IMR-90 (cell line): ENCODE results near the gene NCAM1. TPM values are rescaled to one million over a fixed set of nuclear protein-coding genes. Genes with fewer than 3 reads are reported as not detected.
"Not testable (repeated sequence)": the region's sequence is repeated elsewhere in the genome, so short reads cannot be mapped to it uniquely, and the experiment has no call there.

Source experiments
- ATAC-seq: fragments of 200-7000 bp; cut with Tn5 transposase; 2 replicates; pipeline ENCODE4 v1.9.1; 2020; ENCODE audit warnings: low read depth, mild to moderate bottlenecking, moderate library complexity
- BruUV-seq: library from RNA; stranded (reverse); fragments of 400-500 nt; replicated peaks from 2 replicates; lab custom pipeline; 2021; lab: Mats Ljungman, UMichigan
- CTCF ChIA-PET: fragments of 300-600 bp; formaldehyde crosslinking; extraction: SDS; loops from one replicate; lab custom pipeline; 2021; ENCODE audit warnings: antibody characterized with exemption; lab: Yijun Ruan, JAX
- POLR2A ChIA-PET: fragments of 300-600 bp; sonication (Branson Sonifier 250); formaldehyde crosslinking; loops from one replicate; lab custom pipeline; 2022; ENCODE audit warnings: antibody characterized with exemption; ENCODE audit not compliant: unreplicated experiment; lab: Charles Lee
- DNase-seq: peaks from one replicate; pipeline ENCODE4 v3.0.0; 2013
- H2AFZ ChIP-seq: replicated peaks from 2 replicates; pipeline ENCODE3; 2013; ENCODE audit warnings: low read length, mild to moderate bottlenecking; ENCODE audit not compliant: poor library complexity
- H2AK5ac ChIP-seq: 2 replicates; pipeline ENCODE4 v1.6.1; 2013; ENCODE audit warnings: low read depth, low read length, inconsistent platforms
- H2AK9ac ChIP-seq: replicated peaks from 2 replicates; pipeline ENCODE3; 2013; ENCODE audit warnings: mild to moderate bottlenecking, low read depth, low read length, moderate library complexity; ENCODE audit not compliant: poor library complexity
- H2BK120ac ChIP-seq: 2 replicates; pipeline ENCODE4 v1.6.1; 2013; ENCODE audit warnings: low read depth, low read length, inconsistent platforms
- H2BK15ac ChIP-seq: 3 replicates; pipeline ENCODE4 v1.6.1; 2013; ENCODE audit warnings: low read depth, low read length, inconsistent platforms
- H2BK20ac ChIP-seq: 2 replicates; pipeline ENCODE4 v1.6.1; 2013; ENCODE audit warnings: low read depth, mild to moderate bottlenecking, inconsistent platforms, low read length, moderate library complexity
- H2BK5ac ChIP-seq: 2 replicates; pipeline ENCODE4 v1.6.1; 2013; ENCODE audit warnings: mild to moderate bottlenecking, low read depth, low read length, inconsistent platforms; ENCODE audit not compliant: poor library complexity, severe bottlenecking
- H3K14ac ChIP-seq: replicated peaks from 2 replicates; pipeline ENCODE4 v1.6.1; 2013; ENCODE audit warnings: low read depth, low read length, inconsistent platforms
- H3K18ac ChIP-seq: 2 replicates; pipeline ENCODE4 v1.6.1; 2013; ENCODE audit warnings: low read depth, low read length, control low read depth
- H3K23ac ChIP-seq: 2 replicates; pipeline ENCODE4 v1.6.1; 2013; ENCODE audit warnings: low read depth, low read length, inconsistent platforms
- H3K27ac ChIP-seq: 2 replicates; pipeline ENCODE4 v1.5.1; 2013; ENCODE audit warnings: mild to moderate bottlenecking, control low read depth, low read length; ENCODE audit not compliant: insufficient read depth
- H3K27me3 ChIP-seq: 2 replicates; pipeline ENCODE4 v1.6.1; 2013; ENCODE audit warnings: low read length; ENCODE audit not compliant: control insufficient read depth, insufficient read depth
- H3K36me3 ChIP-seq: 2 replicates; pipeline ENCODE4 v1.6.1; 2013; ENCODE audit warnings: low read length, mixed read lengths; ENCODE audit not compliant: control insufficient read depth, insufficient read depth
- H3K4ac ChIP-seq: 2 replicates; pipeline ENCODE4 v1.6.1; 2013; ENCODE audit warnings: low read depth, low read length, inconsistent platforms
- H3K4me1 ChIP-seq: 2 replicates; pipeline ENCODE4 v1.6.1; 2013; ENCODE audit warnings: low read length, mixed read lengths; ENCODE audit not compliant: control insufficient read depth, insufficient read depth
- H3K4me2 ChIP-seq: 2 replicates; pipeline ENCODE4 v1.6.1; 2013; ENCODE audit warnings: low read depth, mild to moderate bottlenecking, control low read depth, low read length, moderate library complexity
- H3K4me3 ChIP-seq: 2 replicates; pipeline ENCODE4 v1.5.1; 2013; ENCODE audit warnings: low read depth, mild to moderate bottlenecking, control low read depth, low read length, moderate library complexity; ENCODE audit not compliant: insufficient read depth
- H3K56ac ChIP-seq: 2 replicates; pipeline ENCODE4 v1.6.1; 2013; ENCODE audit warnings: low read length, inconsistent platforms; ENCODE audit not compliant: insufficient read depth; ENCODE audit errors: extremely low read depth
- H3K79me1 ChIP-seq, 2 experiments: 2 replicates each; pipeline ENCODE4 v1.6.1; 2013; ENCODE audit warnings: low read length in 2 of 2, inconsistent platforms in 1 of 2, low read depth in 1 of 2
- H3K9ac ChIP-seq: 2 replicates; pipeline ENCODE4 v1.6.1; 2013; ENCODE audit warnings: low read depth, low read length, control low read depth
- H3K9me1 ChIP-seq: 2 replicates; pipeline ENCODE4 v1.6.1; 2013; ENCODE audit warnings: low read length, inconsistent platforms; ENCODE audit not compliant: insufficient read depth
- H3K9me3 ChIP-seq: 2 replicates; pipeline ENCODE4 v1.6.1; 2013; ENCODE audit warnings: low read length; ENCODE audit not compliant: control insufficient read depth, insufficient read depth
- H4K20me1 ChIP-seq: 2 replicates; pipeline ENCODE4 v1.6.1; 2013; ENCODE audit warnings: low read length, inconsistent platforms; ENCODE audit not compliant: insufficient read depth
- H4K5ac ChIP-seq: 2 replicates; pipeline ENCODE4 v1.6.1; 2013; ENCODE audit warnings: mild to moderate bottlenecking, low read depth, low read length, control low read depth
- H4K8ac ChIP-seq, 2 experiments: 2 replicates each; pipeline ENCODE4 v1.6.1; 2013; ENCODE audit warnings: low read depth in 2 of 2, low read length in 2 of 2, control low read depth in 1 of 2, inconsistent platforms in 1 of 2
- H4K91ac ChIP-seq: 2 replicates; pipeline ENCODE4 v1.6.1; 2013; ENCODE audit warnings: low read depth, low read length, inconsistent platforms; ENCODE audit not compliant: insufficient read depth
- BHLHE40 ChIP-seq: fragments of 150-350 bp; IDR thresholded peaks from 2 replicates; pipeline ENCODE4 v1.6.1; 2016; ENCODE audit warnings: mild to moderate bottlenecking, low read depth, low read length
- CHD1 ChIP-seq: IDR thresholded peaks from 2 replicates; pipeline ENCODE4 v1.6.1; 2012; ENCODE audit warnings: low read depth, low read length, improper control_type of control experiment
- FOS ChIP-seq: fragments of 150-350 bp; IDR thresholded peaks from 2 replicates; pipeline ENCODE4 v1.6.1; 2016; ENCODE audit warnings: low read depth, low read length
- MAFK ChIP-seq: IDR thresholded peaks from 2 replicates; pipeline ENCODE4 v1.6.1; 2012; ENCODE audit warnings: low read depth, low read length, improper control_type of control experiment
- MAZ ChIP-seq: IDR thresholded peaks from 2 replicates; pipeline ENCODE4 v1.6.1; 2012; ENCODE audit warnings: low read depth, mild to moderate bottlenecking, low read length, improper control_type of control experiment, moderate library complexity, borderline replicate concordance
- MXI1 ChIP-seq: IDR thresholded peaks from 2 replicates; pipeline ENCODE4 v1.6.1; 2012; ENCODE audit warnings: low read depth, mild to moderate bottlenecking, low read length, moderate library complexity, borderline replicate concordance
- POLR2A ChIP-seq: IDR thresholded peaks from 2 replicates; pipeline ENCODE4 v1.6.1; 2012; ENCODE audit warnings: mild to moderate bottlenecking, low read depth, low read length
- RAD21 ChIP-seq: IDR thresholded peaks from 2 replicates; pipeline ENCODE4 v1.6.1; 2012; ENCODE audit warnings: low read length, improper control_type of control experiment
- RCOR1 ChIP-seq: IDR thresholded peaks from 2 replicates; pipeline ENCODE4 v1.6.1; 2012; ENCODE audit warnings: mild to moderate bottlenecking, low read length, improper control_type of control experiment; ENCODE audit not compliant: insufficient replicate concordance
- SMC3 ChIP-seq: fragments of 150-350 bp; IDR thresholded peaks from 2 replicates; pipeline ENCODE4 v1.6.1; 2016; ENCODE audit warnings: low read depth, mild to moderate bottlenecking, antibody characterized with exemption, low read length, moderate library complexity
- WGBS, 2 experiments: methylation state at CpG; one replicate each; pipeline versions ENCODE4 v1.1.5 to v1.1.7; 2013; ENCODE audit warnings: missing lambda C conversion rate in 2 of 2; ENCODE audit not compliant: insufficient read length in 1 of 2; ENCODE audit errors: extremely low coverage in 2 of 2; 5-methylcytosine and 5-hydroxymethylcytosine counted together
- dilution Hi-C: fragments of 300-500 bp; cut with HindIII; formaldehyde crosslinking; loops from one replicate; pipeline ENCODE4 v1.14.3; 2018; ENCODE audit warnings: low sequenced_read_pairs; ENCODE audit not compliant: unreplicated experiment
- in situ Hi-C: fragments of 300-500 bp; cut with MboI; formaldehyde crosslinking; loops from 3 replicates; pipeline ENCODE4 v1.14.3; 2019; ENCODE audit warnings: low sequenced_read_pairs, inconsistent platforms, mixed read lengths
- intact Hi-C: fragments of 100-400 bp; cut with micrococcal nuclease; formaldehyde crosslinking; loops from 2 replicates; pipeline ENCODE4 v1.10.0; 2022
- polyA plus RNA-seq, 3 experiments: library from polyadenylated mRNA; depleted of rRNA; stranded (reverse); fragments of >200 nt; gene quantifications; 2 replicates each; pipeline ENCODE4 v1.2.3, GENCODE V29; 2012; ENCODE audit warnings: low replicate concordance in 1 of 3
- total RNA-seq: library from RNA; depleted of rRNA; stranded (reverse); fragments of >200 nt; gene quantifications from 2 replicates; pipeline ENCODE4 v1.2.3, GENCODE V29; 2012

The NCAM1 gene
- total and polyA plus RNA-seq, 2 of the 4 experiments (the other 2 are of a cell fraction): 0.09 to 0.18 TPM

DNA sequence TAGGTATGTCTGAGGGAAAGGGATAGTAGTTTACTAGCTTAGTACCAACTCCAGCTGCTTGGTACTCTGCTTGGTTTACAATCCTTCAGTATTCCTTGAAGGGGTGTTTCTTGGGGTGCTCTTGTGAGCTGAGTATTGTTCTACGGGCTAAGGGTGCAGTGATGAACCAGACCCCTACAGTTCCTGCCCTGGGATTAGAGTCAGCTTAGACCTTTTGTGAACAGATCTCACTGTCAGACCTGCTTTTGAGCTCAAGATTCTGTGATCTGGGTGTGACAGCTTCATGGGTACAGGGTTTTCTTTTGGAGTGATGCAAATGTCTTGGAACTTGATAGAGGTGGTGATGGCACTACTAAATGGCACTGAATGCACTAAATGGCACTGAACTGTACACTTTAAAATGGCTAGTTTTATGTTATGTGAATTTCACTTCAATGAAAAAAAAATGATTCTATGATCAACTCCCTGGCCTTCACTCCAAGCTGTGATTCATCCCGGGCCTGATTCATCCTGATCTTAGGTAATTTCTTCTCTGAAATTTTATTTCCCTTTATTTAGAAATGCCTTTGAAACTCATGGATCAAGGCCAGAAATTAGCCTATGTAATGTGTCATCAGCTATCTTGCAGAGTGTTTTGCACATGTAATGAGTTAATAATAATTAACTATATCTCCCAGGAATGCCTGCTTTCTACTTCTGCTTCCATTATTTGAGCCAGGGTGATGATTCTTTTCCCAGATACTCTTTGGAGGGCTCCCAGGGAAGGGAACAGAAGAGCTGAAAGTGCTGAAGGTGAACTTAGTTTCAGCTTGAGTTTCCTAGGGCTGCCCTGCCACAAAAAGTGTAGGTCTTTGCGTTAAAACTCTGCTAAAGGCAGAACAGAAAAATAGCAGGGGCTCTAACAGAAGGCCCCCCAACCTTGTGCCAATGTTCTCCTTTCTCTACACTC, 87.9 kb downstream of the NCAM1 start:
- DNase-seq (no peak), ATAC-seq (no peak)
- Histone ChIP-seq H3K23ac (no peak overlapping the region), H2BK5ac (no peak overlapping the region), H3K9me1 (no peaks in the 10 kb centered on the region), H3K27ac (no peak overlapping the region), H3K4me2 (no peak overlapping the region), H3K18ac (no peak overlapping the region), H3K14ac (no peak overlapping the region), H3K4me3 (no peak overlapping the region), H4K5ac (no peak overlapping the region), H4K91ac (no peak overlapping the region), H3K79me1 (no peaks in the 10 kb centered on the region), H2AK5ac (no peak overlapping the region), H2BK20ac (no peak overlapping the region), H3K9me3 (peaks cover 10% of the 10 kb centered on the region), H4K8ac (no peak overlapping the region), H2AK9ac (no peak overlapping the region), H2AFZ (no peak overlapping the region), H2BK120ac (no peak overlapping the region), H3K4me1 (no peaks in the 10 kb centered on the region), H3K4ac (no peak overlapping the region), H2BK15ac (no peak overlapping the region), H3K27me3 (no peaks in the 10 kb centered on the region), H3K56ac (no peak overlapping the region), H3K9ac (no peak overlapping the region), H3K36me3 (no peaks in the 10 kb centered on the region), H4K20me1 (no peaks in the 10 kb centered on the region)
- CTCF ChIA-PET: no interaction called here
- WGBS, 2 experiments: no CpG with 5 or more reads among the region's 3 CpGs
- TF ChIP-seq SMC3: no peak
- TF ChIP-seq MAZ: no peak
- no peak for TF ChIP-seq RCOR1
- TF ChIP-seq CHD1: no peak
- TF ChIP-seq RAD21: no peak
- no peak for TF ChIP-seq POLR2A
- no peak for TF ChIP-seq FOS
- TF ChIP-seq BHLHE40: no peak
- TF ChIP-seq MAFK: no peak
- no peak for TF ChIP-seq MXI1
- dilution Hi-C loops: no loop called here
- no TSS peak for BruUV-seq
- POLR2A ChIA-PET: no interaction called here
- intact Hi-C loops: no loop called here
- in situ Hi-C loops: no loop called here

DNA sequence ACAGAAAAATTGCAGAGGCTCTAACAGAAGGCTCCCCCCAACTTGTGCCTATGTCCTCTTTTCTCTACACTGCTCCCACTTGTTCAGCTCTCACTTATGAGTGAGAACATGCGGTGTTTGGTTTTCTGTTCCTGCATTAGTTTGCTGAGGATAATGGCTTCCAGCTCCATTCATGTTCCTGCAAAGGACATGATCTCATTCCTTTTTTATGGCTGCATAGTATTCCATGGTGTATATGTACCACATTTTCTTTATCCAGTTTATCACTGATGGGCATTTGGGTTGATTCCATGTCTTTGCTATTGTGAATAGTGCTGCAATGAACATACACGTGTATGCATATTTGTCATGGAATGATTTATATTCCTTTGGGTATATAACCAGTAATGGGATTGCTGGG, 91.8 kb downstream of the NCAM1 start:
- H3K14ac ChIP-seq, H2BK15ac ChIP-seq, H3K4ac ChIP-seq, H4K91ac ChIP-seq, H3K9me3 ChIP-seq, H2BK120ac ChIP-seq, H3K4me2 ChIP-seq, H2AFZ ChIP-seq, H4K8ac ChIP-seq, H2AK5ac ChIP-seq, H4K5ac ChIP-seq, H3K23ac ChIP-seq, DNase-seq, H2BK20ac ChIP-seq, H3K9me1 ChIP-seq, H3K4me3 ChIP-seq, in situ Hi-C loops, H4K20me1 ChIP-seq, H2AK9ac ChIP-seq, H3K27ac ChIP-seq, H3K79me1 ChIP-seq, dilution Hi-C loops, H3K27me3 ChIP-seq, CTCF ChIA-PET, intact Hi-C loops, BruUV-seq, POLR2A ChIA-PET, H3K9ac ChIP-seq, H3K36me3 ChIP-seq, H3K18ac ChIP-seq, ATAC-seq, H3K56ac ChIP-seq, H3K4me1 ChIP-seq, H2BK5ac ChIP-seq: not testable (repeated sequence)
- WGBS, 2 experiments: no CpG with 5 or more reads among the region's 2 CpGs
